DND-41 (cell line): Measurements from ENCODE around the gene PNPLA6.

ENCODE experiments used
- ATAC-seq: fragments of 200-7000 bp; cut with Tn5 transposase; 3 replicates; pipeline ENCODE4 v1.9.1; 2021; ENCODE audit warnings: low read depth; ENCODE audit not compliant: insufficient read depth
- DNase-seq: peaks from one replicate; pipeline ENCODE4 v3.0.0-alpha.2; 2020
- H2AFZ ChIP-seq: 2 replicates; pipeline ENCODE4 v1.6.0; 2012; ENCODE audit warnings: low read depth, low read length
- H3K27ac ChIP-seq: 2 replicates; pipeline ENCODE4 v1.5.1; 2012; ENCODE audit warnings: low read length, inconsistent platforms
- H3K27me3 ChIP-seq: fragments of 200-600 bp; sonication (generic); 2 replicates; pipeline ENCODE4 v1.6.0; 2012; ENCODE audit warnings: low read length, mild to moderate bottlenecking, inconsistent platforms; ENCODE audit not compliant: insufficient read depth, poor library complexity
- H3K36me3 ChIP-seq: 2 replicates; pipeline ENCODE4 v1.5.1; 2012; ENCODE audit warnings: low read length, inconsistent platforms; ENCODE audit not compliant: insufficient read depth
- H3K4me1 ChIP-seq: 2 replicates; pipeline ENCODE4 v1.5.1; 2012; ENCODE audit warnings: mild to moderate bottlenecking, low read length; ENCODE audit not compliant: insufficient read depth
- H3K4me2 ChIP-seq: 2 replicates; pipeline ENCODE4 v1.6.0; 2012; ENCODE audit warnings: mild to moderate bottlenecking, moderate library complexity, low read length, inconsistent platforms; ENCODE audit not compliant: insufficient read depth
- H3K4me3 ChIP-seq, 2 experiments: fragments of 200-600 bp in 1 of 2; shearing (Covaris generic) in 1 of 2; 2 replicates each; pipeline ENCODE4 v1.5.1; 2012 to 2016; ENCODE audit warnings: inconsistent platforms in 2 of 2, low read length in 2 of 2, mild to moderate bottlenecking in 2 of 2, low read depth in 1 of 2, moderate library complexity in 1 of 2
- H3K79me2 ChIP-seq: 2 replicates; pipeline ENCODE4 v1.6.0; 2012; ENCODE audit warnings: low read length, inconsistent platforms; ENCODE audit not compliant: insufficient read depth
- H3K9ac ChIP-seq: 2 replicates; pipeline ENCODE4 v1.6.0; 2012; ENCODE audit warnings: low read depth, mild to moderate bottlenecking, inconsistent platforms, low read length, moderate library complexity
- H3K9me3 ChIP-seq: 2 replicates; pipeline ENCODE4 v1.5.1; 2012; ENCODE audit warnings: low read length, moderate library complexity, mild to moderate bottlenecking, inconsistent platforms; ENCODE audit not compliant: insufficient read depth, severe bottlenecking
- H4K20me1 ChIP-seq: 2 replicates; pipeline ENCODE4 v1.6.0; 2012; ENCODE audit warnings: low read length; ENCODE audit not compliant: insufficient read depth
- CTCF ChIP-seq: IDR thresholded peaks from 2 replicates; pipeline ENCODE4 v1.5.1; 2012; ENCODE audit warnings: borderline replicate concordance, low read length, moderate library complexity, mild to moderate bottlenecking; ENCODE audit not compliant: poor library complexity, severe bottlenecking; ENCODE audit errors: extremely low read depth
- EZH2 ChIP-seq: IDR thresholded peaks from 3 replicates; pipeline ENCODE4 v1.6.1; 2012; ENCODE audit warnings: borderline replicate concordance, low read depth, mild to moderate bottlenecking, moderate library complexity, low read length, inconsistent platforms; ENCODE audit not compliant: severe bottlenecking

PNPLA6 gene

GRCh38 chr19:7552781-7553180 lies 17.3 kb downstream of the PNPLA6 start:
- ATAC-seq: no peak
- H3K4me1 ChIP-seq: no peaks in the 10 kb centered on the region
- no peak overlapping the region for H3K9ac ChIP-seq
- H2AFZ ChIP-seq: no peak overlapping the region
- no peak overlapping the region for H3K27ac ChIP-seq
- peaks cover 39% of the 10 kb centered on the region for H3K36me3 ChIP-seq
- no peaks in the 10 kb centered on the region for H3K9me3 ChIP-seq
- H3K4me3 ChIP-seq: no peak overlapping the region
- no peaks in the 10 kb centered on the region; the same call in 1 of the 2 replicates for H4K20me1 ChIP-seq
- DNase-seq: no peak
- H3K79me2 ChIP-seq: no peaks in the 10 kb centered on the region
- no peak for TF ChIP-seq CTCF
- TF ChIP-seq EZH2: no peak
- no peak overlapping the region for H3K4me2 ChIP-seq
- H3K27me3 ChIP-seq: no peaks in the 10 kb centered on the region

- no peak for TF ChIP-seq EZH2
- no peak for TF ChIP-seq CTCF
- no peak overlapping the region for H3K4me2 ChIP-seq
- H3K79me2 ChIP-seq: no peaks in the 10 kb centered on the region
- no peaks in the 10 kb centered on the region for H3K4me1 ChIP-seq
- no peak overlapping the region for H3K27ac ChIP-seq
- no peaks in the 10 kb centered on the region for H3K9me3 ChIP-seq
- no peaks in the 10 kb centered on the region; the same call in 1 of the 2 replicates for H4K20me1 ChIP-seq
- no peak overlapping the region for H3K4me3 ChIP-seq
- peaks cover 52% of the 10 kb centered on the region for H3K36me3 ChIP-seq
- ATAC-seq (no peak), DNase-seq (no peak)
- no peak overlapping the region for H2AFZ ChIP-seq
- H3K27me3 ChIP-seq: no peaks in the 10 kb centered on the region
- no peak overlapping the region for H3K9ac ChIP-seq
These were observed 19.0 kb downstream of the PNPLA6 start for GRCh38 chr19:7554565-7554964.

GRCh38 chr19:7554990-7555864 lies 19.7 kb downstream of the PNPLA6 start:
- peak; percentile 31 for DNase-seq

More at GRCh38 chr19:7554990-7555864, 19.7 kb downstream of the PNPLA6 start:
- Histone ChIP-seq H3K4me3 (no peak overlapping the region), H3K4me1 (no peaks in the 10 kb centered on the region), H3K27me3 (no peaks in the 10 kb centered on the region), H3K9me3 (no peaks in the 10 kb centered on the region), H4K20me1 (no peaks in the 10 kb centered on the region), H3K79me2 (no peaks in the 10 kb centered on the region), H3K9ac (no peak overlapping the region), H3K4me2 (no peak overlapping the region), H3K36me3 (peaks cover 50% of the 10 kb centered on the region), H3K27ac (no peak overlapping the region), H2AFZ (no peak overlapping the region)
- no peak; the same call in 2 of the 3 replicates for ATAC-seq
- TF ChIP-seq CTCF (no peak), EZH2 (no peak)
